Smooth muscle cell (in vitro differentiated cells): ENCODE measurements around the gene TSPAN9. TPM values are rescaled to one million over a fixed set of nuclear protein-coding genes. Genes with fewer than 3 reads are reported as not detected.

Experiments
- DNase-seq: peaks from one replicate; lab custom pipeline; 2025; ENCODE audit not compliant: unreplicated experiment; lab: John Stamatoyannopoulos, UW
- H2AFZ ChIP-seq: fragments of 200-600 bp; sonication (generic); 2 replicates; pipeline ENCODE4 v1.6.0; 2016; ENCODE audit warnings: antibody characterized with exemption, low read depth, mild to moderate bottlenecking
- H3F3A ChIP-seq: fragments of 200-600 bp; sonication (generic); 2 replicates; pipeline ENCODE4 v1.6.0; 2017; ENCODE audit warnings: antibody characterized with exemption, low read depth
- H3K27ac ChIP-seq: fragments of 200-600 bp; sonication (generic); 2 replicates; pipeline ENCODE4 v1.5.1; 2016; ENCODE audit warnings: low read depth, mild to moderate bottlenecking
- H3K27me3 ChIP-seq: fragments of 200-600 bp; sonication (generic); 2 replicates; pipeline ENCODE4 v1.6.1; 2016; ENCODE audit warnings: low read depth, mild to moderate bottlenecking
- H3K36me3 ChIP-seq: fragments of 200-600 bp; sonication (generic); 2 replicates; pipeline ENCODE4 v1.5.1; 2016; ENCODE audit warnings: low read depth
- H3K4me1 ChIP-seq: fragments of 200-600 bp; sonication (generic); 2 replicates; pipeline ENCODE4 v1.5.1; 2016; ENCODE audit warnings: low read depth
- H3K4me2 ChIP-seq: fragments of 200-600 bp; sonication (generic); 2 replicates; pipeline ENCODE4 v1.6.0; 2016; ENCODE audit warnings: mild to moderate bottlenecking
- H3K4me3 ChIP-seq: fragments of 200-600 bp; sonication (generic); 2 replicates; pipeline ENCODE4 v1.5.1; 2016; ENCODE audit warnings: mild to moderate bottlenecking
- H3K79me2 ChIP-seq: fragments of 200-600 bp; sonication (generic); 2 replicates; pipeline ENCODE4 v1.6.0; 2016; ENCODE audit warnings: low read depth, mild to moderate bottlenecking
- H3K9ac ChIP-seq: fragments of 200-600 bp; sonication (generic); 2 replicates; pipeline ENCODE4 v1.6.0; 2016; ENCODE audit warnings: low read depth
- H3K9me3 ChIP-seq: fragments of 200-600 bp; sonication (generic); replicated peaks from 2 replicates; pipeline ENCODE4 v1.5.1; 2016; ENCODE audit warnings: low read depth
- H4K20me1 ChIP-seq: fragments of 200-600 bp; sonication (generic); 2 replicates; pipeline ENCODE4 v1.6.0; 2016; ENCODE audit warnings: low read depth
- CTCF ChIP-seq: fragments of 200-600 bp; sonication (generic); IDR thresholded peaks from 2 replicates; pipeline ENCODE4 v1.5.1; 2017; ENCODE audit warnings: borderline replicate concordance, mild to moderate bottlenecking, antibody characterized with exemption; ENCODE audit not compliant: insufficient read depth, poor library complexity, severe bottlenecking
- WGBS: methylation state at CpG from one replicate; pipeline ENCODE4 v1.1.7; 2016; ENCODE audit warnings: low lambda C conversion rate; 5-methylcytosine and 5-hydroxymethylcytosine counted together
- polyA plus RNA-seq: library from polyadenylated mRNA; unstranded; fragments of >200 nt; fragmentation: Nextera tagmentation; extraction: Ambion mirVana; gene quantifications from 2 replicates; pipeline ENCODE4 v1.2.1, GENCODE V29; 2016
- total RNA-seq: library from RNA; depleted of rRNA; stranded (reverse); fragments of >200 nt; gene quantifications from 2 replicates; pipeline ENCODE4 v1.2.3, GENCODE V29; 2014

The TSPAN9 gene
- total and polyA plus RNA-seq, 2 experiments from 2014 or later = 17.7 to 29.8 TPM

- no peaks in the 10 kb centered on the region for H3K27me3 ChIP-seq
- H3K9ac ChIP-seq = no peak overlapping the region
- no peak overlapping the region for H3K27ac ChIP-seq
- no peaks in the 10 kb centered on the region for H3K9me3 ChIP-seq
- H3K4me3 ChIP-seq = no peak overlapping the region
- WGBS = 94% methylated on average over 29 of the region's 29 CpGs
- no peak overlapping the region for H3K4me2 ChIP-seq
- H3F3A ChIP-seq = no peaks in the 10 kb centered on the region
- H3K4me1 ChIP-seq = peaks cover 2% of the 10 kb centered on the region
- no peak for TF ChIP-seq CTCF
- no peaks in the 10 kb centered on the region for H4K20me1 ChIP-seq
- DNase-seq = no peak
- H2AFZ ChIP-seq = no peak overlapping the region
- no peaks in the 10 kb centered on the region for H3K79me2 ChIP-seq
- no peaks in the 10 kb centered on the region for H3K36me3 ChIP-seq
Observed at GRCh38 chr12:3040663-3041544, 36.3 kb upstream of the TSPAN9 start.

GRCh38 chr12:3041558-3042164 is 35.5 kb upstream of the TSPAN9 start:
- 74% methylated on average over 11 of the region's 11 CpGs for WGBS
- Histone ChIP-seq H3K4me3 (no peak overlapping the region), H3K4me2 (no peak overlapping the region), H3K27ac (no peak overlapping the region), H3K36me3 (no peaks in the 10 kb centered on the region), H3K9me3 (no peaks in the 10 kb centered on the region), H3K4me1 (no peaks in the 10 kb centered on the region), H3K79me2 (no peaks in the 10 kb centered on the region), H3K9ac (no peak overlapping the region), H4K20me1 (no peaks in the 10 kb centered on the region), H2AFZ (no peak overlapping the region), H3K27me3 (no peaks in the 10 kb centered on the region), H3F3A (no peaks in the 10 kb centered on the region)
- peak; percentile 66 for TF ChIP-seq CTCF
- no peak for DNase-seq

- WGBS = 93% methylated on average over 8 of the region's 8 CpGs
Observed at GRCh38 chr12:3042394-3042793, 34.8 kb upstream of the TSPAN9 start.

More at GRCh38 chr12:3042394-3042793, 34.8 kb upstream of the TSPAN9 start:
- H4K20me1 ChIP-seq = no peaks in the 10 kb centered on the region
- no peak for TF ChIP-seq CTCF
- no peaks in the 10 kb centered on the region for H3K79me2 ChIP-seq
- DNase-seq = no peak
- no peak overlapping the region for H3K4me2 ChIP-seq
- H3F3A ChIP-seq = no peaks in the 10 kb centered on the region
- H3K9ac ChIP-seq = no peak overlapping the region
- no peaks in the 10 kb centered on the region for H3K9me3 ChIP-seq
- no peak overlapping the region for H3K27ac ChIP-seq
- no peaks in the 10 kb centered on the region for H3K27me3 ChIP-seq
- H2AFZ ChIP-seq = no peak overlapping the region
- no peaks in the 10 kb centered on the region for H3K36me3 ChIP-seq
- H3K4me1 ChIP-seq = no peaks in the 10 kb centered on the region
- no peak overlapping the region for H3K4me3 ChIP-seq
